ENCODE data around the gene LYZL1.

DNA sequence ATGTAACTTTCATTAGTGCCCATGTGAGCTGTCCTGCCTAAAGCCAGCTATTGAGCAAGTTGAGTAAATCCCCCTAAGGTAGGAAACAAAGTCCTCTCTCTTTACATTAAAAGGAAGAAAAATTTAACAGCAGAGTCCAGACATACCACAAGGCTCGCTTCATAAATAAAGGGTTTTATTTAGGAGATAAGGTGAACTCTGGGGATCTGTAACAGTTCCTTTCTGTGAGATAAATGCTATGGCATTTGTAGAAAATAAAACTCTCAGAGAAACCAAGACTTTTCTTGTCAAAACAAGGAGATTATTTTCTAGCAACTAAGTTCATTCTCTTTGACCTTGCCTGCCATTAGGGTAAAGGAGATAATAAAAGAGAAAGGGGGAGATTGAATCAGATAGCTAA, 32.3 kb upstream of the LYZL1 start:
- TF ChIP-seq, protein P1, sequence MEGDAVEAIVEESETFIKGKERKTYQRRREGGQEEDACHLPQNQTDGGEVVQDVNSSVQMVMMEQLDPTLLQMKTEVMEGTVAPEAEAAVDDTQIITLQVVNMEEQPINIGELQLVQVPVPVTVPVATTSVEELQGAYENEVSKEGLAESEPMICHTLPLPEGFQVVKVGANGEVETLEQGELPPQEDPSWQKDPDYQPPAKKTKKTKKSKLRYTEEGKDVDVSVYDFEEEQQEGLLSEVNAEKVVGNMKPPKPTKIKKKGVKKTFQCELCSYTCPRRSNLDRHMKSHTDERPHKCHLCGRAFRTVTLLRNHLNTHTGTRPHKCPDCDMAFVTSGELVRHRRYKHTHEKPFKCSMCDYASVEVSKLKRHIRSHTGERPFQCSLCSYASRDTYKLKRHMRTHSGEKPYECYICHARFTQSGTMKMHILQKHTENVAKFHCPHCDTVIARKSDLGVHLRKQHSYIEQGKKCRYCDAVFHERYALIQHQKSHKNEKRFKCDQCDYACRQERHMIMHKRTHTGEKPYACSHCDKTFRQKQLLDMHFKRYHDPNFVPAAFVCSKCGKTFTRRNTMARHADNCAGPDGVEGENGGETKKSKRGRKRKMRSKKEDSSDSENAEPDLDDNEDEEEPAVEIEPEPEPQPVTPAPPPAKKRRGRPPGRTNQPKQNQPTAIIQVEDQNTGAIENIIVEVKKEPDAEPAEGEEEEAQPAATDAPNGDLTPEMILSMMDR (IDR thresholded peaks at IDR 0.05) = no peak
- TF ChIP-seq EZH2 (IDR thresholded peaks at IDR 0.05; ENCODE audit: borderline replicate concordance, insufficient read depth, low read depth, low read length, poor library complexity, severe bottlenecking) = no peak

Measured in B cell (primary cell).